HG03565 (cell line): Measurements from ENCODE around the gene SLC22A4.

ENCODE experiments used
- ATAC-seq: cut with Tn5 transposase; IDR thresholded peaks from one replicate; pipeline ENCODE4 v1.9.1; 2021; ENCODE audit warnings: mild to moderate bottlenecking, moderate library complexity; ENCODE audit not compliant: unreplicated experiment

The SLC22A4 gene

DNA sequence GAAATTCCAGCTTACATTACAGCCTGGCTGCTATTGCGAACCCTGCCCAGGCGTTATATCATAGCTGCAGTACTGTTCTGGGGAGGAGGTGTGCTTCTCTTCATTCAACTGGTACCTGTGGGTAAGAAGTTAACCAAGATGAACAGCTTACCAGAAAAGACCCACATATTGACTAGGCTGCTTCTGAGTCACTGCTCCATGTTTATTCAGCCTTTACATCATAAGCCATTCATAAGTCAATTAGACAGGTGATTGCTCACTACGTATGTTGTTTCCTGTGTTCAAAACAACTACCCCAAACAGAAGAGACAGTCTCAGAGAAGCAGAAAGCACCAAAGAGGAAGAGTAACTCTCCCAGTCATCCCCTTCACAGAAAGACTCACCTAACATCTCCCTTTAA lies 40.6 kb downstream of the SLC22A4 start:
- ATAC-seq, result no peak

GRCh38 chr5:132335402-132335801 lies 41.2 kb downstream of the SLC22A4 start:
- ATAC-seq, result no peak

GRCh38 chr5:132339502-132339901 lies 45.3 kb downstream of the SLC22A4 start:
- no peak for ATAC-seq

- no peak for ATAC-seq
Measured at GRCh38 chr5:132342291-132343180, 48.3 kb downstream of the SLC22A4 start.

DNA sequence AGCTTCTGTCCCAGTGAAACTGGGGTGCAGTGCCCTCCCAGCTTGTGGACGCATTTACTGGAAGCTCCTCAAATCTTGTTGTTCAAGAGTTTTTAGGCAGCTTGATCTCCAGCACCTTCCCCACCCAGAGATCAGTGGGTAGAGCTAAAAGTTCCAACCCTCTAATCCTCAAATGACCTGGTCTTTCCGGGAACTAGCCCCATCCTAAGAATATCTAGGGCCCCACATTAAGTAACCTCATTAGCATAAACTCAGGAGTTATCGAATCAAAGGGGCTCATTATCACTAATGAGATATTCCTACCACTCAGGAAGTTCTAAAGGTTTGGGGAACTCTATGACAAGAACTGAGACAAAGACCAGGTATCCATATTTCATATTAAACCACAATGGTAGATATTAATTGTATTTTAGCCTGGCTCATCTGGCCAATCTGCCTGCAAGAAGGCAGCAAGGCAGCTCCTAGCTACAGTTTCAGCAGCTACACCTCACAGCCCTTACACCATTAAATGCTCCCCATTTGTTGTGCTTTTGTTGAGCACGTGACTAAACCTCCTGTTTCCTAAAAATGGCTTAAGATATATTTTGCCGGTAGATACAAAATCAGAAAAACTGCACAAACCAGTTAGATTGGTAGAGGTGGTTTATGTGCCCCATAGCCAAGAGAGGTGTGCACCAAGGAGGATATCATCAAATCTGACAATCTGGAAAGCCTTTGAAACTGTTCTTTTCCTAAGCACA lies 50.8 kb downstream of the SLC22A4 start:
- ATAC-seq, result no peak

DNA sequence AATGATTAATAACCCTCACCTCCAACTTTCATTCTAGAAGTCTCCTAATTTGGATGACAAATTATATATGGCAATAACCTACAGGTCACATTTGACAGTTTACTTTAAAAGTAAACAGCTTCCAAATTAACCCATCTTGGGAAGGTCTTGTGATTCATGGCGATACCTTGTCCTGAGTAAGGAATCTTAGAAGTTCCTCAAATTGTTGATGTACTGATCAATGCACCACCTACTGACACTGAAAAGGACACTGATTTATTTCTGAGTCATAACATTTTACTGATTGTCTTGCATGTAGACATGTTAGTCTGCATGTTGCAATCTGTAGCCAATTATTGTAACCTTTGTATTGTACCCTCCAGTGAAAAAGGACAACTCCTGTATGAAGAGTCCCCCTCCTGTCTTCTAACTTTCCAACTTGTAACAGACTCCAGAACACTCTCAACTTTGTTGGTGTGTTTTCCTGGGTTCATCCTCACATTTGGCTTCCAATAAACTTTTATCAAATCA lies 59.3 kb downstream of the SLC22A4 start:
- no peak for ATAC-seq

DNA sequence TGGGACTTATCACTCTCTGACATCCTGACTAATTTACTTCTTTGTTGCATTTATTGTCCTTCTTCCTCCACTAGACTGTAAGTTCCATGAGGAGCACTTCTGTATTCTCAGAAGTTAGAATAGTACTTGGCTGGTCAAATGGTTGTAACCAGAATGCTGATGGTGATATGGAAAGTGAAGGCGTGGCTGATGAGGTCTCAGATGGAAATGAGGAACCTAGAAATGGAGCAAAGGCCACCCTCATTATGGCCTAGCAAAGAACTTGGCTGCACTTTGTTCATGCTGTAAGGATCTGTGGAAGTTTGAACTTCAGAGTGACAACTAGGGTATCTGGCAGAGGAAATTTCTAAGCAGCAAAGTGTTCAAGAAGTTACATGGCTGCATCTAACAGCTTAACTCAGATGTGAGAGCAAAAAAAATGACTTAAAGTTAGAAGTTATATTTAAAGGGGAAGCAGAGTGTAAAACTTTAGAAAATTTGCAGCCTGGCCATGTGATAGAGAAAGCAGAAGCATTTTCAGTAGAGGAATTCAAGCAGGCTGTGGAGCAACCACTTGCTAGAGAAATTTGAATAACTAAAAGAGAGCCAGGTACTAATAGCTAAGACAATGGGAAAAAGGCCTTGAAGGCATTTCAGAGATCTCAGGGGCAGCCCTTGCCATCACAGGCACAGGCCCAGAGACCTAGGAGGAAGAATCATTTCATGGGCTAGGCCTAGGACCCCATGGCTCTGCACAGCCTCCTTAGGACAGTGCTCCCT lies 60.4 kb downstream of the SLC22A4 start:
- ATAC-seq, result no peak

DNA sequence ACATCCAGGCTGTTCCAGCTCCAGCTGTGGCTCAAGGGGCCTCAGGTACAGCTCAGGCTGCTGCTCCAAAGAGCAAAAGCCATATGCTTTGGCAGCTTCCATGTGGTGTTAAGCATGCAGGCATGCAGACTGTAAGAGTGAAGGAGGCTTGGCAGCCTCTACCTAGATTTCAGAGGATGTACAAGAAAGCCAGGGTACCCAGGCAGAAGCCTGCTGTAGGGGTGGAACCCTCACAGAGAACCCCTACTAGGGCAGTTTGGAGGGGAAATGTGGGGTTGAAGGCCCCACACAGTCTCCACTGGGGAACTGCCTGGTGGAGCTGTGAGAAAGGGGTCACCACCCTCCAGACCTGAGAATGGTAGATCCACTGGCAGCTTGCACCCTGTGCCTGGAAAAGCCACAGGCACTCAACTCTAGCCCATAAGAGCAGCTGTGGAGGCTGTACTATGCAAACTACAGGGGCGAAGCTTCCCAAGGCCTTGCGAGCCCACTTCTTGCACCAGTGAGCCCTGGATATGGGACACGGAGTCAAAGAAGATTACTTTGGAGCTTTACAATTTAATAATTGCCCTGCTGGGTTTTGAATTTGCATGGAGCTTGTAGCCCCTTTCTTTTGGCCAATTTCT lies 61.1 kb downstream of the SLC22A4 start:
- no peak for ATAC-seq

GRCh38 chr5:132358775-132359174 lies 64.6 kb downstream of the SLC22A4 start:
- no peak for ATAC-seq

- no peak for ATAC-seq
Measured at GRCh38 chr5:132362086-132362485, 67.9 kb downstream of the SLC22A4 start.

DNA sequence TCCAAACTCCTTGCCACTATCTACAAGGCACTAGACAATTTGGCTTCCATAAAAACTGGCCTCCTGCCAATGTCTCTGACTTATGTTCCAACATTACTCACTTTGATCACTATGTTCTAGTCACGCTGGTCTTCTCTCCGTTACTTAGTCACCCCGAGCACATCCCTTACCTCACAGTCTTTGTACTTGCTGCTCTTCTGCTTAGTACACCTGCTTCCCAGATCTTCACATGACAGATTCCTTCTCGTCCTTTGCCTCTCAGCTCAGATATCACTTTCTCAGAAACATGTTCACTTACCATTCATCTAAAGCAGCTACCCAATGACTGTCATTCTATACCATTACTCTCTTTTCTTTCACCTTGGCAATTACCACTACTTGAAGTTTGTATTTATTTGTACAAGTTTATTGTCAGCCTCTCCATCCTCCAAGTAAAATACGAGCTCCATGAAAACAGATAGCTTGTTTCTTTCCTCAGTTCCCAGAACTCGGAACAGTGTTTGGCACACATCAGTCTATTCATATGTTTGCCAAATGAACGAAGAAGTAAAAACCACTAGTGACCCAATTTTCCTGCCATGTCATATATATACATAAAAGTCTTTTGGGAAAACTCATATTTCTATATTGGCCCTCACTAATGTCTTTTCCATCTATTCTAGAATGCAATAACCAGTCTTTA lies 69.4 kb downstream of the SLC22A4 start:
- ATAC-seq, result no peak

GRCh38 chr5:132364319-132364718 lies 70.1 kb downstream of the SLC22A4 start:
- no peak for ATAC-seq

- ATAC-seq, result no peak
Measured at GRCh38 chr5:132365213-132365612, 71.0 kb downstream of the SLC22A4 start.

DNA sequence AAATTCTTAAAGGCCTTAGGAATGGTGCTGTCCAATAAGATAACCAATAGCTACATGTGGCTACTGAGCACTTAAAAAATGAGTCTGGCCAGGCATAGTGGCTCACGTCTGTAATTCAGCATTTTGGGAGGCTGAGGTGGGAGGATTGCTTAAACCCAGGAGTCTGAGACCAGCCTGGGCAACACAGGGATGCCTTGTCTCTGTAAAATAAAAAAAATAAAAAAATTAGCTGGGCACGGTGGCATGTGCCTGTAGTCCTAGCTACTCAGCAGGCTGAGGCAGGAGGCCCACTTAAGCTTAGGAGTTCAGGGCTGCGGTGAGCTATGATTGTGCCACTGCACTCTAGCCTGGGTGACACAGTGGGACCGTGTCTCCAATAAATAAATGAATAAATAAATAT lies 74.0 kb downstream of the SLC22A4 start:
- no peak for ATAC-seq

- no peak for ATAC-seq
Measured at GRCh38 chr5:132369007-132369473, 74.8 kb downstream of the SLC22A4 start.

GRCh38 chr5:132369474-132370180 lies 75.4 kb downstream of the SLC22A4 start, which contains the start of gene SLC22A5:
TSS of gene SLC22A5 (plus strand) at chr5:132369710. CDS start at chr5:132369973, 263 bp downstream.
- peak; percentile 78 for ATAC-seq

DNA sequence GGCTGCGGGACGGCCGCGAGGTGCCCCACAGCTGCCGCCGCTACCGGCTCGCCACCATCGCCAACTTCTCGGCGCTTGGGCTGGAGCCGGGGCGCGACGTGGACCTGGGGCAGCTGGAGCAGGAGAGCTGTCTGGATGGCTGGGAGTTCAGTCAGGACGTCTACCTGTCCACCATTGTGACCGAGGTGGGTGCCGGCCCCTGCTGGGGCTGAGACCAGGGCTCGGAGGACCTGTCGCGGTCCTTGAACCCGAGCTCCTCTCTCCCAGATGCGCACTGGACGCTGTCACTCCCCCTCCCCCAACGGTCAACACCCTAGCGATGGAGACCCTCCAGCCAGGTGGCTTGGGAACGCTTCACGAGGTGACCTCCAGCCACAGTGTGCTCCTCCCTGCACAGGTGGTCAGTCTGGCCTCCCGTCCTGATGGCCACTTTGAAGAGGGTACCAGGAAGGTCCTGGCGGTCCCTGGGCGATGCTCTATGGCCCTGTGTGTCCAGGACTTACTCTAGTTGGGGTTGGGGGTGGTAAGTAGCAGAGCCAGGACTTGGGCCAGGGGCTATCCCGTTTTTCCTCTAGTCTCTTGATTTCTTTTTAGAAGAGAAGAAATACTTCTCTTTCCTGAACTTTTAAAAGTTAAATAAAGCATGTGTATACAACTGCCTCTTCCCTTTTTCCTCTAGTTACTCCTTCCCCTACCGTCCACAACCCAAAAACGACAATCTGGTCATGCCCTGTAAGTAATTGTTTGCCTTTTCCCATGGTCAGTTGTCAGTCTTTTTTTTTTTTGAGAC lies 76.2 kb downstream of the SLC22A4 start:
- ATAC-seq, result no peak

DNA sequence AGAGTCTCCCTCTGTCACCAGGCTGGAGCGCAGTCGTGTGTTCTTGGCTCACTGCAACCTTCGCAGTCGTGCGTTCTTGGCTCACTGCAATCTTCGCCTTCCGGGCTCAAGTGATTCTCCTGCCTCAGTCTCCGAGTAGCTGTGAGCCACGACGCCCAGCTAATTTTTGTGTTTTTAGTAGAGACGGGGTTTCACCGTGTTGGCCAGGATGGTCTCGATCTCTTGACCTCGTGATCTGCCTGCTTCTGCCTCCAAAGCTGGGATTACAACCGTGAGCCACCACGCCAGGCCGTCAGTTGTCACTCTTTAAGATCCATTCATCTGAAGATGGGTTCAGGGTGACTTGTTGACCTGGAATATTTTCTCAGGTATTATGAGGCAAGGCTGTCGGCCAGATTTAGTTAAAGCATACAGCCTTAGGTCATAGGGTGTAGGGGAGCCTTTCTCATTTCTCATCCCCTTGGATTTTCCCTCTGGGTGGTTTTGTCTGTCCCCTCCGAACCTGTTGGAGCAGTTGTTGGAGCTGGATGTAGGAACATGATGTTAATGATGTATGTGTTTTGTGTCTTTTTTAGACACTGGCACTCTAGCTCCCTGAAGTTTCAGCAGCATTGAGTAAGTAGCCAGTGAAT lies 76.9 kb downstream of the SLC22A4 start:
- no peak for ATAC-seq
